Measurements from ENCODE around the gene OR52B2. TPM values are rescaled to one million over a fixed set of nuclear protein-coding genes. Genes with fewer than 3 reads are reported as not detected.

Gene OR52B2
- total RNA-seq, 1 experiment from 2014 or later = not detected

- H3K27me3 ChIP-seq (ENCODE audit: low read length) = peaks cover 16% of the 10 kb centered on the region
- H3K4me2 ChIP-seq (ENCODE audit: low read length) = no peak overlapping the region
- POLR2A ChIA-PET (ENCODE audit: unreplicated experiment) = no interaction called here
- DNase-seq (peak; percentile 3), ATAC-seq (no peak)
- H3K9me2 ChIP-seq (replicated peaks; ENCODE audit: low read length) = no peaks in the 10 kb centered on the region
- H3K36me3 ChIP-seq (ENCODE audit: low read depth, low read length) = no peaks in the 10 kb centered on the region
- intact Hi-C loops (cut with micrococcal nuclease) = no loop called here
- H3K9ac ChIP-seq (ENCODE audit: low read length) = no peak overlapping the region
- H3K27ac ChIP-seq (ENCODE audit: low read length) = no peak overlapping the region
- H3K79me2 ChIP-seq (ENCODE audit: low read length) = no peaks in the 10 kb centered on the region
- H3K9me3 ChIP-seq (ENCODE audit: low read length) = no peaks in the 10 kb centered on the region
- CTCF ChIA-PET = no interaction called here
- TF ChIP-seq EZH2phosphoT487 (IDR thresholded peaks at IDR 0.05; ENCODE audit: borderline replicate concordance, low read length) (no peak), EZH2 (IDR thresholded peaks at IDR 0.05; ENCODE audit: low read length, unreplicated experiment) (no peak)
- TF ChIP-seq, protein P1, sequence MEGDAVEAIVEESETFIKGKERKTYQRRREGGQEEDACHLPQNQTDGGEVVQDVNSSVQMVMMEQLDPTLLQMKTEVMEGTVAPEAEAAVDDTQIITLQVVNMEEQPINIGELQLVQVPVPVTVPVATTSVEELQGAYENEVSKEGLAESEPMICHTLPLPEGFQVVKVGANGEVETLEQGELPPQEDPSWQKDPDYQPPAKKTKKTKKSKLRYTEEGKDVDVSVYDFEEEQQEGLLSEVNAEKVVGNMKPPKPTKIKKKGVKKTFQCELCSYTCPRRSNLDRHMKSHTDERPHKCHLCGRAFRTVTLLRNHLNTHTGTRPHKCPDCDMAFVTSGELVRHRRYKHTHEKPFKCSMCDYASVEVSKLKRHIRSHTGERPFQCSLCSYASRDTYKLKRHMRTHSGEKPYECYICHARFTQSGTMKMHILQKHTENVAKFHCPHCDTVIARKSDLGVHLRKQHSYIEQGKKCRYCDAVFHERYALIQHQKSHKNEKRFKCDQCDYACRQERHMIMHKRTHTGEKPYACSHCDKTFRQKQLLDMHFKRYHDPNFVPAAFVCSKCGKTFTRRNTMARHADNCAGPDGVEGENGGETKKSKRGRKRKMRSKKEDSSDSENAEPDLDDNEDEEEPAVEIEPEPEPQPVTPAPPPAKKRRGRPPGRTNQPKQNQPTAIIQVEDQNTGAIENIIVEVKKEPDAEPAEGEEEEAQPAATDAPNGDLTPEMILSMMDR (conservative IDR thresholded peaks at IDR 0.05; ENCODE audit: low read depth, low read length) = no peak
- no peak overlapping the region for H2AFZ ChIP-seq (ENCODE audit: low read length)
- no peaks in the 10 kb centered on the region for H3K4me1 ChIP-seq (ENCODE audit: insufficient read depth, low read length)
- H3K4me3 ChIP-seq (ENCODE audit: low read length) = no peak overlapping the region
- no peaks in the 10 kb centered on the region for H4K20me1 ChIP-seq (ENCODE audit: low read length)
- no peaks in the 10 kb centered on the region for H3F3A ChIP-seq (ENCODE audit: low read length, unreplicated experiment)
- no TSS peak for BruUV-seq (replicated peaks)
Observed at GRCh38 chr11:6127881-6128280, 42.2 kb downstream of the OR52B2 start.

- no peaks in the 10 kb centered on the region for H3F3A ChIP-seq (ENCODE audit: low read length, unreplicated experiment)
- DNase-seq = no peak
- POLR2A ChIA-PET (ENCODE audit: unreplicated experiment) = interaction anchor here (0.6 kb wide), 1 partner anchor 10 kb away, joined by 5 read pairs; no protein-coding TSS in a partner anchor
- no peaks in the 10 kb centered on the region for H4K20me1 ChIP-seq (ENCODE audit: low read length)
- no peak overlapping the region for H3K9ac ChIP-seq (ENCODE audit: low read length)
- H3K9me3 ChIP-seq (ENCODE audit: low read length) = no peaks in the 10 kb centered on the region
- H3K4me1 ChIP-seq (ENCODE audit: insufficient read depth, low read length) = no peaks in the 10 kb centered on the region
- no peak overlapping the region for H3K4me3 ChIP-seq (ENCODE audit: low read length)
- H3K4me2 ChIP-seq (ENCODE audit: low read length) = no peak overlapping the region
- H3K27ac ChIP-seq (ENCODE audit: low read length) = no peak overlapping the region
- no peak overlapping the region for H2AFZ ChIP-seq (ENCODE audit: low read length)
- no peak for TF ChIP-seq EZH2 (IDR thresholded peaks at IDR 0.05; ENCODE audit: low read length, unreplicated experiment)
- TF ChIP-seq EZH2phosphoT487 (IDR thresholded peaks at IDR 0.05; ENCODE audit: borderline replicate concordance, low read length) = no peak
- TF ChIP-seq, protein P1 (conservative IDR thresholded peaks at IDR 0.05; ENCODE audit: low read depth, low read length) = no peak
- CTCF ChIA-PET = no interaction called here
- no TSS peak for BruUV-seq (replicated peaks)
- peaks cover 10% of the 10 kb centered on the region for H3K27me3 ChIP-seq (ENCODE audit: low read length)
- no peaks in the 10 kb centered on the region for H3K79me2 ChIP-seq (ENCODE audit: low read length)
- intact Hi-C loops (cut with micrococcal nuclease) = no loop called here
- no peaks in the 10 kb centered on the region for H3K36me3 ChIP-seq (ENCODE audit: low read depth, low read length)
- ATAC-seq = no peak
- H3K9me2 ChIP-seq (replicated peaks; ENCODE audit: low read length) = no peaks in the 10 kb centered on the region
Observed at GRCh38 chr11:6124245-6124644, 45.9 kb downstream of the OR52B2 start.

Other genes with a start within 250 kb of the OR52B2 start
- not detected in 2 replicates for gene OR56A3, start 228.1 kb downstream of the OR52B2 start, total RNA-seq (2014; rRNA removed)
- gene OR56A5, start 201.8 kb downstream of the OR52B2 start, total RNA-seq (2014; rRNA removed) = not detected in 2 replicates
- gene OR52L1, start 183.3 kb downstream of the OR52B2 start, total RNA-seq (2014; rRNA removed) = not detected in 2 replicates
- not detected in 2 replicates for gene OR56A4, start 163.4 kb downstream of the OR52B2 start, total RNA-seq (2014; rRNA removed)
- not detected in 2 replicates for gene OR56A1, start 139.6 kb downstream of the OR52B2 start, total RNA-seq (2014; rRNA removed)
- not detected in 2 replicates for gene OR56B4, start 62.6 kb downstream of the OR52B2 start, total RNA-seq (2014; rRNA removed)
- not detected in 2 replicates for gene OR52W1, start 28.9 kb upstream of the OR52B2 start, total RNA-seq (2014; rRNA removed)
- gene C11orf42, start 35.2 kb upstream of the OR52B2 start, total RNA-seq (2014; rRNA removed) = not detected in 2 replicates
- 23.3 and 30.4 TPM in 2 replicates for gene FHIP1B, start 64.3 kb upstream of the OR52B2 start, total RNA-seq (2014; rRNA removed)
- gene CNGA4, start 68.8 kb upstream of the OR52B2 start, total RNA-seq (2014; rRNA removed) = 0.51 TPM in 1 of 2 replicates, not detected in the other
- not detected in 2 replicates for gene CCKBR, start 89.5 kb upstream of the OR52B2 start, total RNA-seq (2014; rRNA removed)
- not detected in 2 replicates for gene CAVIN3, start 150.2 kb upstream of the OR52B2 start, total RNA-seq (2014; rRNA removed)
- 12.1 and 12.9 TPM in 2 replicates for gene SMPD1, start 220.1 kb upstream of the OR52B2 start, total RNA-seq (2014; rRNA removed)
- 17.5 and 24.7 TPM in 2 replicates for gene APBB1, start 248.8 kb upstream of the OR52B2 start, total RNA-seq (2014; rRNA removed)

Data from PC-3 (cell line).